ENCODE measurements around the gene LARGE1.

The LARGE1 gene

GRCh38 chr22:33275073-33275443, 645.2 kb downstream of the LARGE1 start:
- no peaks in the 10 kb centered on the region for H3K9me3 ChIP-seq (ENCODE audit: low read length)
- no peaks in the 10 kb centered on the region for H3K27me3 ChIP-seq (ENCODE audit: insufficient read depth, low read length)
- no peaks in the 10 kb centered on the region for H3K79me2 ChIP-seq (ENCODE audit: insufficient read depth, low read length)
- TF ChIP-seq CTCF (IDR thresholded peaks at IDR 0.05; ENCODE audit: low read length) (no peak), EZH2 (IDR thresholded peaks at IDR 0.05; ENCODE audit: borderline replicate concordance, low read length) (no peak)
- no peaks in the 10 kb centered on the region for H3K9me2 ChIP-seq (ENCODE audit: low read depth, low read length)
- H3K27ac ChIP-seq (ENCODE audit: low read depth, low read length, poor library complexity, severe bottlenecking), result no peak overlapping the region
- no peak overlapping the region for H3K4me3 ChIP-seq (ENCODE audit: low read depth, low read length, poor library complexity, severe bottlenecking)
- H3F3A ChIP-seq (ENCODE audit: insufficient read depth, low read length), result no peaks in the 10 kb centered on the region
- H3K4me1 ChIP-seq (ENCODE audit: insufficient read depth, low read length, severe bottlenecking), result peaks cover 12% of the 10 kb centered on the region
- H4K20me1 ChIP-seq (ENCODE audit: insufficient read depth, low read length), result no peaks in the 10 kb centered on the region
- H2AFZ ChIP-seq (ENCODE audit: low read length), result no peak overlapping the region
- no peaks in the 10 kb centered on the region; the same call in 1 of the 2 replicates for H3K36me3 ChIP-seq (ENCODE audit: insufficient read depth, low read length)
- H3K9ac ChIP-seq (ENCODE audit: low read length), result no peak overlapping the region
- no peak overlapping the region for H3K4me2 ChIP-seq (ENCODE audit: low read length)

DNA sequence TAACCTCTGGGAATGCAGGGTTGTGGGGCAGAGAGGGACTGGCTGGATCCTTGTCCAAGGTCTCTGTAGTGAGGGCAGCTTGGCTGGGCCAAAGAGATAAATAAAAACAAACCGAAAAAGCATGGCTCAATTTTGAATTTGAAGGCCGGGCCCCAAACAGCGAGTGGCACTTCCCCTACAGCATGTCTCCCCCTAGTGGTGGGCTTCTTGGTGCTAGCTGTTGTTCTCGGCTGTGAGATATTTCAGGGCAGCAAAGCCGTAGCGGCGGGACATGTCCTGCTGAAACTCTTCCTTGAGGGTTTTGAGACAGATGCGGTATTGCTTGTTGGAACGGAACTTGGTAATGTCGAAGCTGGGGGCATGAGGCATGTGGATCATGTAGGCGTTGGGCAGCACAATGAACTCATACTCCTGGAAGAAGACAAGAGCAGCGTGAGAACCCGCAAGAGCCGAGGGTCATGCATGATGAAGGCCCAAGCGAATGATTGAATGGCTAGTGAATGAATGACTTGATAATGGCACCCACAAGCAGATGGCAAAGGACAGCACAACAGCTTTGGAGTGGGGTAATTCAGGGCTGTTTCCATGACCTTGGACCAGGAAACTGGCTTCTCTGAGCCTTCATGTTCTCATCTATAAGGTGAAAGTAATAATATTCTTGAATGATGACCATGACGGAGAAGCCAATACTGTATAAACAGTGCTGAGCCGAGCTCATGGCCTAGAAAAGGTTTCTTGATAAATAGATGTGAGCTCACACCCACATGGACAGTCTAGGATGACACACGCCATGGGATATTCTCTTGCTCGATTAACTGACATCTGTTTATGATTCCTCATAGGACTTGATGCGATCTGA, 645.8 kb downstream of the LARGE1 start:
- peaks cover 12% of the 10 kb centered on the region for H3K4me1 ChIP-seq (ENCODE audit: insufficient read depth, low read length, severe bottlenecking)
- no peaks in the 10 kb centered on the region for H4K20me1 ChIP-seq (ENCODE audit: insufficient read depth, low read length)
- no peak overlapping the region for H3K4me2 ChIP-seq (ENCODE audit: low read length)
- H3K27me3 ChIP-seq (ENCODE audit: insufficient read depth, low read length), result no peaks in the 10 kb centered on the region
- TF ChIP-seq EZH2 (IDR thresholded peaks at IDR 0.05; ENCODE audit: borderline replicate concordance, low read length), result no peak
- peak; percentile 93 for TF ChIP-seq CTCF (IDR thresholded peaks at IDR 0.05; ENCODE audit: low read length)
- H3K4me3 ChIP-seq (ENCODE audit: low read depth, low read length, poor library complexity, severe bottlenecking), result no peak overlapping the region
- no peaks in the 10 kb centered on the region for H3F3A ChIP-seq (ENCODE audit: insufficient read depth, low read length)
- H3K9me3 ChIP-seq (ENCODE audit: low read length), result no peaks in the 10 kb centered on the region
- H3K9ac ChIP-seq (ENCODE audit: low read length), result no peak overlapping the region
- H2AFZ ChIP-seq (ENCODE audit: low read length), result no peak overlapping the region
- H3K36me3 ChIP-seq (ENCODE audit: insufficient read depth, low read length), result no peaks in the 10 kb centered on the region; the same call in 1 of the 2 replicates
- H3K9me2 ChIP-seq (ENCODE audit: low read depth, low read length), result no peaks in the 10 kb centered on the region
- no peak overlapping the region for H3K27ac ChIP-seq (ENCODE audit: low read depth, low read length, poor library complexity, severe bottlenecking)
- H3K79me2 ChIP-seq (ENCODE audit: insufficient read depth, low read length), result no peaks in the 10 kb centered on the region

DNA sequence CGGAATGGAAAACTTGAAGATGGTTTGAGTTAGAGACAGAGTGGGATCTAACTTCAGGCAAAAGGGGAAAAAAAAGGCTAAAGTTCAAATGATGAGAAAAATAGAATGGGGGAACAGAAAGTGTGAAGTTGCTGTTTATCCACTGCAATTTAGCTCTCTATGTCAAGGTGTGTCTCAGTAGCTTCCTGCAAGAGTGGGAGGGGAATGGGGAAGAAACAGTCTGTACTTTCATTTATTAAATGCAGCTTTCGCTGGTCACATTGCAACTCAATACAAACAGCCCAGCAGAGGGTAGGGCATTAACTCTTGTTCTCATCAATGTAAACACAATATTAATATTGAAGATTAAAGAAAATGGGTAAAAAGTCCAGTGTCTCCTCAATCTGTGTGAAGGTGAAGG, 647.4 kb downstream of the LARGE1 start:
- Histone ChIP-seq H3K27me3 (ENCODE audit: insufficient read depth, low read length) (no peaks in the 10 kb centered on the region), H2AFZ (ENCODE audit: low read length) (no peak overlapping the region), H4K20me1 (ENCODE audit: insufficient read depth, low read length) (no peaks in the 10 kb centered on the region), H3K9me3 (ENCODE audit: low read length) (no peaks in the 10 kb centered on the region), H3K4me1 (ENCODE audit: insufficient read depth, low read length, severe bottlenecking) (peaks cover 12% of the 10 kb centered on the region), H3K4me2 (ENCODE audit: low read length) (no peak overlapping the region), H3K9me2 (ENCODE audit: low read depth, low read length) (no peaks in the 10 kb centered on the region), H3F3A (ENCODE audit: insufficient read depth, low read length) (no peaks in the 10 kb centered on the region), H3K36me3 (ENCODE audit: insufficient read depth, low read length) (no peaks in the 10 kb centered on the region; the same call in 1 of the 2 replicates), H3K9ac (ENCODE audit: low read length) (no peak overlapping the region), H3K4me3 (ENCODE audit: low read depth, low read length, poor library complexity, severe bottlenecking) (no peak overlapping the region), H3K79me2 (ENCODE audit: insufficient read depth, low read length) (no peaks in the 10 kb centered on the region), H3K27ac (ENCODE audit: low read depth, low read length, poor library complexity, severe bottlenecking) (no peak overlapping the region)
- TF ChIP-seq EZH2 (IDR thresholded peaks at IDR 0.05; ENCODE audit: borderline replicate concordance, low read length) (no peak), CTCF (IDR thresholded peaks at IDR 0.05; ENCODE audit: low read length) (no peak)
